GM21786 (cell line): Measurements from ENCODE around the gene HLA-DMB.

ENCODE experiments used
- ATAC-seq: cut with Tn5 transposase; IDR thresholded peaks from one replicate; pipeline ENCODE4 v1.9.1; 2021; ENCODE audit not compliant: unreplicated experiment

HLA-DMB gene

DNA sequence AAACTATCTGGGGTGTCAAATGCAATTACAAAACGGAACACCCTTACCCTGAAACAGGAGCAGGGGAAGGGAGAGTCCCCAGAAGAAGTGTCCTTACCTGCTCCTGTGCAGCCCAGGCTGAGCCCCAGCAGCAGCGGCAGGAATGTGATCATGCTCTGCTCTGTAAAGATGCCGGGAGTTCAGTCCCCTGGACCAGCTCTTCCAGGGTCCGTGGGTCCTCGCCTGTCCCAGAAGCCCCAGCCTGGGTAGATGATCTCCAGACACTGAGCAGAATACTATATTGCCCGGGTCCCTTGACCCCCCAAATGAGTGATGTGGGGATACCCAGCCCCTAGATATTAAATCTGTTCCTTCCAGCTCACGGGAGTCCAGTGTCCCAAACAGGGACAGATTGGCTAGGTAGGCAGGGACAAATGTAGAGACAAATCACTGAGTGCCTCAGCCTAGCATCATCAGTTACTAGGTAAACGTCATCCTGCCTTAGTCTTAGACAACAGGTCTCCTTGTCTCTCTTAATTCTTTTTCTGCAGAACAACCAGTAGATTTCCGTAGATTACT is at the start of gene HLA-DMB:
Gene HLA-DMB (minus strand): TSS at position 373 of the 558 bp plus-strand sequence. CDS start 221 bp downstream, at position 152.
- peak; percentile 57 for ATAC-seq

GRCh38 chr6:32989368-32989767 is 48.5 kb upstream of the HLA-DMB start:
- no peak for ATAC-seq

DNA sequence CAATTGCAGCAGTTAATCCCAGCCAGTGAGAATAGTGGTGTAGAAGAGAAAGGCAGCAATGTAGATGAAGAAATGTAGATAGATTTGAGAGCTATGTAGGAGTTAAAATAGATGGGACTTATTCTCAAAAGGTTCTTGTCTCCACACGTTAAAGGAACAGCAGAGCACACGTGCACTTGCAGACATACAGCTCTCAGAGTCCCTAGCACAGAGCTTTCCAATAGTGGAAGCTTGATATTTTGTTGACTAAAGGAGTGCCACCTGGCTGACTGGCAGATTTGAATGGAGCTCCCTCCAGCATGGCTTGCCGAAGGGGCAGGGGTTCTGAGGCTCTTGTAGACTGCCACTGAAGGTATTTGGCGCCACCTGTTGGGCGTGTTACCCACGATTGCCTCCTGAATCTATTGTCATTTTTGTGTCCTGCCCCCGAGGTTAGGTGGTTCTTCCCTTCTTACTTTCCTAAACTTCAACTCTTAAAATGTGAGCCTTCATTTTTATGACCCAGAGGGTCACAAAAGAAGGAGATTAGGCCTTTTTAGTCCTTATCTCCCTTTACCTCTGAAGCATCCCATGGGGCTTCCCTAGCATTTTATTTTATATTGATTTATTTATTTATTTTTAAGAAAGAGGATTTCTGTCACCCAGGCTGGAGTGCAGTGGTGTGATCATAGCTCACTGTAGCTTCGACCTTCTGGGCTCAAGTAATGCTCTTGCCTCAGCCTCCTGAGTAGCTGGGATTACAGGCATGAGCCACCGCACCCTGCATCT is 44.0 kb upstream of the HLA-DMB start:
- peak; percentile 64 for ATAC-seq

GRCh38 chr6:32983964-32984621 is 43.3 kb upstream of the HLA-DMB start:
- no peak for ATAC-seq

- no peak for ATAC-seq
Measured at GRCh38 chr6:32983493-32983848, 42.6 kb upstream of the HLA-DMB start.

GRCh38 chr6:32982702-32983492 is 42.1 kb upstream of the HLA-DMB start:
- no peak for ATAC-seq

DNA sequence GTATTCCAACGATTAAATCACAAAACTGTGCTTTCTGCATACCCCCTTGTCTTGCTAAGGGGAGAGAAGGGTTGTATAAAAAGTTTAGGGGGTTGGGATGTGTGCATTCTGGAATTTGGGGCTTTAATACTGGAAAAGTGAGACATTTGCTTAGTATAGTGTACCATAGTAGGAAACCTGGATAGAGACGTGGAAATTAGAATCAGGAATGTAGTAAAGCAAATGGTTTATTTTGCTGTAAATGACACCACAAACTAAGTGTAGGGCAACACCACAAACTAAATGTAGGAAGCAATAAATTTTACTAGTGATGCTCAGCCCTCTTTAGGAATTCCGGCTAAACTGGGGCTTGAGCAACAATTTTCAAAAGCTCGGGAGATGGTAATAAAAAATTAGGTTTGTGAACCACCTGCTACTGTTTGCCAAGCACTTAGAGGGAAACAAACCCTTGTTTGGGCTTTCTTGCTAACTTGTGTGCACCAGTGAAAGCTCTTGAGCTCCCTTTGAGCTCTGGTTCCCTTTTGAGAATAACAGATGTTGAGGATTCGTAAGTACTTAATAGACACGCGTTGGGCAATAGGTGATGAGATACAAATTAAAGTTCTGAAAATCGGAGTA is 41.4 kb upstream of the HLA-DMB start:
- no peak for ATAC-seq

DNA sequence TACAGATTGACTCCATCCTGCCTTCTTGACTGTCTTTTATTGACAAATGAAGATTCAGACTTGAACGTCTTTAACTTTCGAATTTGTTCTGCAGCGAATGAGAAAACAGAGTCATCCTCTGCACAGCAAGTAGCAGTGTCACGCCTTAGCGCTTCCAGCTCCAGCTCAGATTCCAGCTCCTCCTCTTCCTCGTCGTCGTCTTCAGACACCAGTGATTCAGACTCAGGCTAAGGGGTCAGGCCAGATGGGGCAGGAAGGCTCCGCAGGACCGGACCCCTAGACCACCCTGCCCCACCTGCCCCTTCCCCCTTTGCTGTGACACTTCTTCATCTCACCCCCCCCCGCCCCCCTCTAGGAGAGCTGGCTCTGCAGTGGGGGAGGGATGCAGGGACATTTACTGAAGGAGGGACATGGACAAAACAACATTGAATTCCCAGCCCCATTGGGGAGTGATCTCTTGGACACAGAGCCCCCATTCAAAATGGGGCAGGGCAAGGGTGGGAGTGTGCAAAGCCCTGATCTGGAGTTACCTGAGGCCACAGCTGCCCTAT is 39.7 kb upstream of the HLA-DMB start:
- ATAC-seq = no peak

GRCh38 chr6:32979720-32980487 is 39.1 kb upstream of the HLA-DMB start:
- ATAC-seq = no peak

DNA sequence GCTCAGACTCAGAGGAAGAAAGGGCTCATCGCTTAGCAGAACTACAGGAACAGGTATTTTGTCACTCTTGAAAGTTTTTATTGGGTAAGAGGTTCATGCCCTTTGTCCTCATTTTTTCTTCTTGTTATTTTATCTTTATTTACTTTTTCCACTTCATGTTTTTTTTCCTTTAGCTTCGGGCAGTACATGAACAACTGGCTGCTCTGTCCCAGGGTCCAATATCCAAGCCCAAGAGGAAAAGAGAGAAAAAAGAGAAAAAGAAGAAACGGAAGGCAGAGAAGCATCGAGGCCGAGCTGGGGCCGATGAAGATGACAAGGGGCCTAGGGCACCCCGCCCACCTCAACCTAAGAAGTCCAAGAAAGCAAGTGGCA is 37.1 kb upstream of the HLA-DMB start:
- ATAC-seq = no peak

DNA sequence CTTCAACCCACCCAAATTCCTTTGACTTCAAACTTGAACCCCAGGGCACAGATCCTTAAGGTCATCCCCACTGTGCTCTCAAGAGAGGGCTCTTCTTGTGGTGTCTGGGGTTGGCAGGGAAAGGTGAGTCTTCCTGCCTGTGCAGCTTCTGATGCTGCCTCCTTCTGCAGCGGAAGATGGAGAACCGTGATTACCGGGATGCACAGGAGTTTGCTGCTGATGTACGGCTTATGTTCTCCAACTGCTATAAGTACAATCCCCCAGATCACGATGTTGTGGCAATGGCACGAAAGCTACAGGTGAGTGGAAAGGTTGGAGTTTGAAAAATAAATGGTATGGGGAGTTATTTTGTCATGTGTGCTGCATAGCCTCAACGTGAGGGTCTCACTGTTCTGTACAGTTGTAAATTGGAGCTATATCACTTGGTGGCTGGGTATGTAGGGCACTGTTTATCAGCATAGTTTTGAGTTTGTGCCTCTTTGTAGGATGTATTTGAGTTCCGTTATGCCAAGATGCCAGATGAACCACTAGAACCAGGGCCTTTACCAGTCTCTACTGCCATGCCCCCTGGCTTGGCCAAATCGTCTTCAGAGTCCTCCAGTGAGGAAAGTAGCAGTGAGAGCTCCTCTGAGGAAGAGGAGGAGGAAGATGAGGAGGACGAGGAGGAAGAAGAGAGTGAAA is 36.6 kb upstream of the HLA-DMB start:
- no peak for ATAC-seq

GRCh38 chr6:32976334-32977069 is 35.7 kb upstream of the HLA-DMB start:
- no peak for ATAC-seq

- no peak for ATAC-seq
Measured at GRCh38 chr6:32975886-32976285, 35.1 kb upstream of the HLA-DMB start.

- ATAC-seq = no peak
Measured at GRCh38 chr6:32974541-32975308, 33.9 kb upstream of the HLA-DMB start.

DNA sequence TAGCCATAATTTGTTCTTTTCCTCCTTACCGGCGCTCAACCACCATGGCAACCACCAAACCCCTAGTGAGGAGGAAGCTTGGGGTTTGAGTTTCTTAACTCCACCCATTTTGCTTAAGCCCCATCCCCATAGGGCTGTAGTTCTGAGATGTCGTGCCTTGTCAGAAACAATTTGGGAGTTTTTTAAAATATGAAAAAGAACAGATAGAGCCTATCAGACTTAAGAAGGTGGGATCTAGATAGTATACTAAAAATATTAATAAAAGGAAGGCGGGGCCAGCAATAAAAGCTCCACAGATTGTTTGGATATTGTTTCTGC is 33.1 kb upstream of the HLA-DMB start:
- ATAC-seq = no peak

- no peak for ATAC-seq
Measured at GRCh38 chr6:32973144-32974015, 32.6 kb upstream of the HLA-DMB start.
